ENCODE data around the gene DHX40. TPM values are rescaled to one million over a fixed set of nuclear protein-coding genes. Genes with fewer than 3 reads are reported as not detected.

Gene DHX40
- total and polyA plus RNA-seq, 7 donors: 13.8 to 53.2 (median 36.8) TPM

DNA sequence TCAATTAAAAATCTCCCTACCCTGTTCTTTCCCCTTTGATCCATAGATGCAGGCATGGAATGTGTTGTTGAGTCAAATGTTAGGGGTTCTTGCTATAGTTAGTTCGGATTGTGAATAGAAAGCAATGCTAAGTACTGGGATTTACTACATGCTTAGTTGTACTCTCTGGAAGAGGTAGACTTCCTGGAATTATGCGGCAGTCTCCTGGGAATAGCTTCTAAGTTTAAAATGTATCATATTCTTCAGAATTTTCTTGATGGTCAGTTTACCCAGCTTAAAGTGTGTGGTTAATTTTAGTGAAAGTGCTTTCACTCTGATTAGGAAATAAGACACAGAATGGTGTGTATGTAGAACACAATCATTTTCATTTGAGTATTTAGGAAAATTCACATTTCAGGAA is 57.7 kb downstream of the DHX40 start:
- no peak for DNase-seq
- Histone ChIP-seq H3K36me3 (no peaks in the 10 kb centered on the region), H3K4me3 (no peak overlapping the region), H3K27me3 (no peaks in the 10 kb centered on the region), H3K27ac (peak overlapping the region in 3 of 4 donors; percentile 1 to 95 (median 95)), H3K9me3 (no peaks in the 10 kb centered on the region), H3K4me1 (peaks cover 0 to 83% (median 68%) of the 10 kb centered on the region in 4 donors)
- no peak for TF ChIP-seq EP300 (IDR thresholded peaks at IDR 0.05)
- no peak for TF ChIP-seq POLR2A (IDR thresholded peaks at IDR 0.05)
- no peak for TF ChIP-seq POLR2AphosphoS5 (IDR thresholded peaks at IDR 0.05)
- TF ChIP-seq, protein P1, sequence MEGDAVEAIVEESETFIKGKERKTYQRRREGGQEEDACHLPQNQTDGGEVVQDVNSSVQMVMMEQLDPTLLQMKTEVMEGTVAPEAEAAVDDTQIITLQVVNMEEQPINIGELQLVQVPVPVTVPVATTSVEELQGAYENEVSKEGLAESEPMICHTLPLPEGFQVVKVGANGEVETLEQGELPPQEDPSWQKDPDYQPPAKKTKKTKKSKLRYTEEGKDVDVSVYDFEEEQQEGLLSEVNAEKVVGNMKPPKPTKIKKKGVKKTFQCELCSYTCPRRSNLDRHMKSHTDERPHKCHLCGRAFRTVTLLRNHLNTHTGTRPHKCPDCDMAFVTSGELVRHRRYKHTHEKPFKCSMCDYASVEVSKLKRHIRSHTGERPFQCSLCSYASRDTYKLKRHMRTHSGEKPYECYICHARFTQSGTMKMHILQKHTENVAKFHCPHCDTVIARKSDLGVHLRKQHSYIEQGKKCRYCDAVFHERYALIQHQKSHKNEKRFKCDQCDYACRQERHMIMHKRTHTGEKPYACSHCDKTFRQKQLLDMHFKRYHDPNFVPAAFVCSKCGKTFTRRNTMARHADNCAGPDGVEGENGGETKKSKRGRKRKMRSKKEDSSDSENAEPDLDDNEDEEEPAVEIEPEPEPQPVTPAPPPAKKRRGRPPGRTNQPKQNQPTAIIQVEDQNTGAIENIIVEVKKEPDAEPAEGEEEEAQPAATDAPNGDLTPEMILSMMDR (IDR thresholded peaks at IDR 0.05): no peak
- 25 to 59% methylated on average over 2 of the region's 2 CpGs for WGBS, 2 donors
- intact Hi-C loops (cut with DNase I): no loop called here

DNA sequence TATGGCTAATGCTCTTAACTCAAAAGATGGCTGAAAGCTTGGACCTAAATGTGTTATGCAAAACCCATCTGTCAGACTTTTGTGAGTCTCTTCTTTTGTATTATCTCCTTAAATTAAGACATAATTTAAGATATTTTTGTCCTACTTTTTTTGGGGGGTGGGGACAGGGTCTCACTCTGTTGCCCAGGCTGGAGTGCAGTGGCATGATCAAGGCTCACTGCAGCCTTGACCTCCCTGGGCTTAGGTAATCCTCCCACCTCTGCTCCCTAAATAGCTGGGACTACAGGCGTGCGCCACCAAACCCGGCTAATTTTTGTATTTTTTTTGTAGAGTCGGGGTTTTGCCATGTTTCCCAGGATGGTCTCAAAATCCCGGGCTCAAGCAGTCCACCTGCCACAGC is 61.3 kb downstream of the DHX40 start:
- 89 to 93% methylated on average over 5 of the region's 5 CpGs for WGBS, 2 donors
- intact Hi-C loops (cut with DNase I): no loop called here
- TF ChIP-seq POLR2A (IDR thresholded peaks at IDR 0.05) (no peak), POLR2AphosphoS5 (IDR thresholded peaks at IDR 0.05) (no peak)
- TF ChIP-seq, protein P1 (IDR thresholded peaks at IDR 0.05): no peak
- no peaks in the 10 kb centered on the region for H3K36me3 ChIP-seq
- DNase-seq: no peak
- H3K27ac ChIP-seq: peak overlapping the region in 3 of 4 donors; percentile 40 to 59 (median 42)
- H3K9me3 ChIP-seq: no peaks in the 10 kb centered on the region
- H3K4me1 ChIP-seq: peaks cover 0 to 98% (median 81%) of the 10 kb centered on the region in 4 donors
- no peak overlapping the region for H3K4me3 ChIP-seq
- H3K27me3 ChIP-seq: no peaks in the 10 kb centered on the region

DNA sequence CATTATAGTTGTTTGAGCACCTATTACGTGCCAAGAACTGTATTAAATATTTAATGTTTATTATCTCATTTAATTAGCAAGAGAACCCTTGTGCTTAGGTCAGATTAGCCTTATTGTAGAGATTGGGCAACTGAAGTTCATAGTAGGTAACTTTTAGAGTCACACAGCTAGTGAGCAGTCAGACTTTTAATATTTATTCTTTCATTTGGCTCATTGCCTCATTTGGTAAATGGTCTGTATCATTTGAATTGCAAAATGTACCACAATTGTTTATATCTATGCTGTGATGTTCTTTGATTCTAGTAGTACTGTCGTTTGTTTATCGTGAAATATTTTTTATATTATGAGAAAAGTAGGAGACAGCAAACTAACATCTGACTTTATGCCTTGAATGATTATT is 61.9 kb downstream of the DHX40 start:
- H3K4me1 ChIP-seq: peaks cover 0 to 94% (median 77%) of the 10 kb centered on the region in 4 donors
- no peak for DNase-seq

DNA sequence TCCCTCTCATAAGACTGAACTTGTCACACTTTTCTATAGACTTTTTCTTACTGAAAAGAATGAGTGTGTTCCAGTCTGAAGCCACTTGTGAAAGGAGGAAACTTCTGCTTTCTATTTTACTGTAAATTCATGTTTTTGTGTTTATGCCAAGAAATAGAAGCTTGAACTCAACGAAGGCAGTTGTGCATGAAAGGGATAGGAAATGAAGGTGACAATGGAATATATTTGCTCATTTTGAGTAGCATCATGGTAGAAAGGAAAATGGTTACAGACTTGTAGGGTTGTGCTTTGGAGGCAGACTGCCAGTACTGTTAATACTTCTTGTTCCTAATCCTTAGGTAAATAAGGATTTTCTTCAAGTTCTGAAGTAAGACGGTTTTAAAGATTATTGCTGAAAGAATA is 62.4 kb downstream of the DHX40 start:
- H3K27me3 ChIP-seq: no peaks in the 10 kb centered on the region
- WGBS, 2 donors: 20 to 25% methylated on average over 2 of the region's 2 CpGs
- no peaks in the 10 kb centered on the region for H3K9me3 ChIP-seq
- H3K27ac ChIP-seq: peak overlapping the region; percentile 14 to 59 (median 41)
- TF ChIP-seq POLR2A (IDR thresholded peaks at IDR 0.05): no peak
- TF ChIP-seq, protein P1 (IDR thresholded peaks at IDR 0.05): no peak
- TF ChIP-seq EP300 (IDR thresholded peaks at IDR 0.05): no peak
- no peak for TF ChIP-seq POLR2AphosphoS5 (IDR thresholded peaks at IDR 0.05)
- peaks cover 0 to 93% (median 72%) of the 10 kb centered on the region in 4 donors for H3K4me1 ChIP-seq
- intact Hi-C loops (cut with DNase I): no loop called here
- H3K4me3 ChIP-seq: no peak overlapping the region
- H3K36me3 ChIP-seq: no peaks in the 10 kb centered on the region
- no peak for DNase-seq

More for the DNA sequence above, 61.9 kb downstream of the DHX40 start:
- no peaks in the 10 kb centered on the region for H3K27me3 ChIP-seq
- WGBS, 2 donors: 48 to 71% methylated on average over 3 of the region's 3 CpGs
- H3K27ac ChIP-seq: peak overlapping the region; percentile 14 to 59 (median 41)
- no peaks in the 10 kb centered on the region for H3K9me3 ChIP-seq
- H3K36me3 ChIP-seq: no peaks in the 10 kb centered on the region
- no peak overlapping the region for H3K4me3 ChIP-seq
- intact Hi-C loops (cut with DNase I): no loop called here
- no peak for TF ChIP-seq EP300 (IDR thresholded peaks at IDR 0.05)

DNA sequence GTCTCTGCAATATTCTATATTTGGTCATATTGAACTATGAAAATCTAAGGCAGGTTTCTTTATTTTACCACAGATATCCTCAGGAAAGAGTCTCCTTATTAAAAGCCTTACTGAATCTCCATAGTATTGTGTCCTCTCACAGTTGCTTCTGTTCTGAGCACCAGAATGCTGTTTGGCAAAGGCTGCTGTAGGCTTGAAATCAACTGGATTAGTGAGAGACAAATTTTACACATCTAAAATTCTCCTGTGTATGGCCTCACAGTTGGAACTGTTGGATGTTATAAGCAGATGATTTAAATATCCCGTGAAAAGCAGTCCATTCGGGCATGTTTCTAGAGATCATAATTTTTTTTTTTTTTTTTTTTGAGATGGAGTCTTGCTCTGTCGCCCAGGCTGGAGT is 63.8 kb downstream of the DHX40 start:
- Histone ChIP-seq H3K4me3 (no peak overlapping the region), H3K27me3 (no peaks in the 10 kb centered on the region), H3K4me1 (peaks cover 0 to 92% (median 69%) of the 10 kb centered on the region in 4 donors), H3K9me3 (no peaks in the 10 kb centered on the region), H3K36me3 (no peaks in the 10 kb centered on the region), H3K27ac (peak overlapping the region in 1 of 4 donors; percentile 59)
- TF ChIP-seq, protein P1 (IDR thresholded peaks at IDR 0.05): no peak
- TF ChIP-seq EP300 (IDR thresholded peaks at IDR 0.05): no peak
- TF ChIP-seq POLR2AphosphoS5 (IDR thresholded peaks at IDR 0.05): no peak
- TF ChIP-seq POLR2A (IDR thresholded peaks at IDR 0.05): no peak
- DNase-seq: no peak
- intact Hi-C loops (cut with DNase I): no loop called here
- WGBS, 2 donors: 86 to 95% methylated on average over 3 of the region's 3 CpGs
